CD4-positive, alpha-beta T cell treated with Interleukin-10 for 1 hour (primary cell): ENCODE data around the gene TACC2.

Source experiments
- DNase-seq: peaks from one replicate; pipeline ENCODE4 v3.0.0-alpha.2; 2020

Gene TACC2

GRCh38 chr10:122237331-122237990 is 248.5 kb downstream of the TACC2 start:
- no peak for DNase-seq

GRCh38 chr10:122239578-122240257 is 250.8 kb downstream of the TACC2 start:
- DNase-seq, result no peak

- DNase-seq, result no peak
Observed at GRCh38 chr10:122240401-122240800, 251.4 kb downstream of the TACC2 start.

- DNase-seq, result no peak
Observed at GRCh38 chr10:122241836-122242235, 252.9 kb downstream of the TACC2 start.

- DNase-seq, result no peak
Observed at GRCh38 chr10:122243550-122243949, 254.6 kb downstream of the TACC2 start.

GRCh38 chr10:122244001-122244975 is 255.3 kb downstream of the TACC2 start:
- no peak for DNase-seq

- no peak for DNase-seq
Observed at GRCh38 chr10:122245136-122245535, 256.2 kb downstream of the TACC2 start.

- no peak for DNase-seq
Observed at GRCh38 chr10:122245897-122246296, 256.9 kb downstream of the TACC2 start.

- no peak for DNase-seq
Observed at GRCh38 chr10:122246830-122247520, 258.0 kb downstream of the TACC2 start.

GRCh38 chr10:122248356-122249302 is 259.7 kb downstream of the TACC2 start:
- no peak for DNase-seq

- no peak for DNase-seq
Observed at GRCh38 chr10:122249303-122249850, 260.4 kb downstream of the TACC2 start.

- no peak for DNase-seq
Observed at GRCh38 chr10:122249991-122250750, 261.2 kb downstream of the TACC2 start.

GRCh38 chr10:122251459-122252255 is 262.7 kb downstream of the TACC2 start:
- no peak for DNase-seq

- no peak for DNase-seq
Observed at GRCh38 chr10:122252805-122253204, 263.8 kb downstream of the TACC2 start.

- no peak for DNase-seq
Observed at GRCh38 chr10:122253605-122254004, 264.6 kb downstream of the TACC2 start.

- DNase-seq, result no peak
Observed at GRCh38 chr10:122254831-122255230, 265.9 kb downstream of the TACC2 start.

- DNase-seq, result no peak
Observed at GRCh38 chr10:122255509-122256301, 266.7 kb downstream of the TACC2 start.

GRCh38 chr10:122257041-122257440 is 268.1 kb downstream of the TACC2 start:
- no peak for DNase-seq
